Thyroid gland (tissue), 4 donors: Measurements from ENCODE around the gene CARD11. TPM values are rescaled to one million over a fixed set of nuclear protein-coding genes. Genes with fewer than 3 reads are reported as not detected.

Source experiments
- DNase-seq, 2 donors: peaks; one replicate each; pipeline ENCODE4 v3.0.0-alpha.2; 2019
- H3K27ac ChIP-seq, 3 donors: fragments of 200-600 bp; sonication (generic); 1 replicate in 2 of 3; 2 replicates in 1 of 3; pipeline ENCODE4 v1.5.1; 2016 to 2019; ENCODE audit warnings: mild to moderate bottlenecking in 1 of 3, moderate library complexity in 1 of 3
- H3K27me3 ChIP-seq: fragments of 200-600 bp; sonication (generic); one replicate; pipeline ENCODE4 v1.5.1; 2019
- H3K36me3 ChIP-seq, 2 donors: fragments of 200-600 bp; sonication (generic); one replicate each; pipeline ENCODE4 v1.5.1; 2016 to 2019
- H3K4me1 ChIP-seq, 2 donors: fragments of 200-600 bp; sonication (generic); one replicate each; pipeline ENCODE4 v1.5.1; 2017 to 2019
- H3K4me3 ChIP-seq, 3 donors: fragments of 200-600 bp; sonication (generic); replicated peaks in 1 of 3; 1 replicate in 2 of 3; 2 replicates in 1 of 3; pipeline ENCODE4 v1.5.1; 2016; ENCODE audit warnings: mild to moderate bottlenecking in 1 of 3
- H3K9me3 ChIP-seq: fragments of 200-600 bp; sonication (generic); one replicate; pipeline ENCODE4 v1.5.1; 2017
- POLR2A ChIP-seq, 2 donors: fragments of 450-650 bp; IDR thresholded peaks; one replicate each; pipeline ENCODE4 v1.6.1; 2017; ENCODE audit warnings: antibody characterized with exemption in 2 of 2, mild to moderate bottlenecking in 2 of 2, moderate library complexity in 1 of 2
- WGBS, 2 donors: methylation state at CpG; one replicate each; pipeline ENCODE4 v1.1.5; 2017; 5-methylcytosine and 5-hydroxymethylcytosine counted together
- intact Hi-C: fragments of 100-400 bp; cut with DNase I; formaldehyde crosslinking; loops from one replicate; pipeline ENCODE4 v1.15.1; 2023
- total RNA-seq, 4 donors: library from RNA; depleted of rRNA; stranded (reverse); fragments of >200 nt; gene quantifications; one replicate each; pipeline ENCODE4 v1.2.3, GENCODE V29; 2016
- TF ChIP-seq, protein P1 (sequence below), 6 experiments: fragments of 200-600 bp in 3 of 6; fragments of 450-650 bp in 3 of 6; sonication (generic) in 3 of 6; IDR thresholded peaks; one replicate each; pipeline ENCODE4 v1.5.1; 2016 to 2019; ENCODE audit warnings: antibody characterized with exemption in 6 of 6, mild to moderate bottlenecking in 2 of 6, inconsistent platforms in 1 of 6, moderate library complexity in 1 of 6

Gene CARD11
- total RNA-seq, 4 donors from 2014 or later = 0.45 to 7.7 (median 1.9) TPM

GRCh38 chr7:2923886-2924574 is 119.6 kb downstream of the CARD11 start:
- WGBS, 2 donors = 80 to 82% methylated on average over 11 to 15 of the region's 17 CpGs
- H3K4me1 ChIP-seq = no peaks in the 10 kb centered on the region
- H3K9me3 ChIP-seq = no peaks in the 10 kb centered on the region
- no peaks in the 10 kb centered on the region for H3K36me3 ChIP-seq
- H3K27ac ChIP-seq = no peak overlapping the region
- H3K27me3 ChIP-seq = no peaks in the 10 kb centered on the region
- TF ChIP-seq, protein P1, sequence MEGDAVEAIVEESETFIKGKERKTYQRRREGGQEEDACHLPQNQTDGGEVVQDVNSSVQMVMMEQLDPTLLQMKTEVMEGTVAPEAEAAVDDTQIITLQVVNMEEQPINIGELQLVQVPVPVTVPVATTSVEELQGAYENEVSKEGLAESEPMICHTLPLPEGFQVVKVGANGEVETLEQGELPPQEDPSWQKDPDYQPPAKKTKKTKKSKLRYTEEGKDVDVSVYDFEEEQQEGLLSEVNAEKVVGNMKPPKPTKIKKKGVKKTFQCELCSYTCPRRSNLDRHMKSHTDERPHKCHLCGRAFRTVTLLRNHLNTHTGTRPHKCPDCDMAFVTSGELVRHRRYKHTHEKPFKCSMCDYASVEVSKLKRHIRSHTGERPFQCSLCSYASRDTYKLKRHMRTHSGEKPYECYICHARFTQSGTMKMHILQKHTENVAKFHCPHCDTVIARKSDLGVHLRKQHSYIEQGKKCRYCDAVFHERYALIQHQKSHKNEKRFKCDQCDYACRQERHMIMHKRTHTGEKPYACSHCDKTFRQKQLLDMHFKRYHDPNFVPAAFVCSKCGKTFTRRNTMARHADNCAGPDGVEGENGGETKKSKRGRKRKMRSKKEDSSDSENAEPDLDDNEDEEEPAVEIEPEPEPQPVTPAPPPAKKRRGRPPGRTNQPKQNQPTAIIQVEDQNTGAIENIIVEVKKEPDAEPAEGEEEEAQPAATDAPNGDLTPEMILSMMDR (IDR thresholded peaks at IDR 0.05) = no peak
- TF ChIP-seq POLR2A (IDR thresholded peaks at IDR 0.05) = no peak
- H3K4me3 ChIP-seq = no peak overlapping the region
- no peak for DNase-seq
- intact Hi-C loops = no loop called here

GRCh38 chr7:2923291-2923781 is 120.3 kb downstream of the CARD11 start:
- no peak overlapping the region for H3K27ac ChIP-seq
- TF ChIP-seq POLR2A (IDR thresholded peaks at IDR 0.05) = no peak
- TF ChIP-seq, protein P1 (IDR thresholded peaks at IDR 0.05) = no peak
- intact Hi-C loops = no loop called here
- no peak overlapping the region for H3K4me3 ChIP-seq
- no peaks in the 10 kb centered on the region for H3K27me3 ChIP-seq
- no peaks in the 10 kb centered on the region for H3K9me3 ChIP-seq
- H3K4me1 ChIP-seq = no peaks in the 10 kb centered on the region
- no peak for DNase-seq
- WGBS, 2 donors = 88 to 89% methylated on average over 13 to 15 of the region's 17 CpGs
- H3K36me3 ChIP-seq = no peaks in the 10 kb centered on the region

- intact Hi-C loops = no loop called here
- Histone ChIP-seq H3K4me1 (no peaks in the 10 kb centered on the region), H3K27ac (no peak overlapping the region), H3K27me3 (no peaks in the 10 kb centered on the region), H3K4me3 (no peak overlapping the region), H3K36me3 (no peaks in the 10 kb centered on the region), H3K9me3 (no peaks in the 10 kb centered on the region)
- no peak for DNase-seq
- WGBS, 2 donors = 71 to 98% methylated on average over 8 to 12 of the region's 15 CpGs
- no peak for TF ChIP-seq POLR2A (IDR thresholded peaks at IDR 0.05)
- TF ChIP-seq, protein P1 (IDR thresholded peaks at IDR 0.05) = no peak
These were observed 120.8 kb downstream of the CARD11 start for GRCh38 chr7:2922866-2923265.

GRCh38 chr7:2922348-2922691 is 121.3 kb downstream of the CARD11 start:
- no peaks in the 10 kb centered on the region for H3K27me3 ChIP-seq
- no peak for DNase-seq
- H3K4me3 ChIP-seq = no peak overlapping the region
- H3K4me1 ChIP-seq = no peaks in the 10 kb centered on the region
- TF ChIP-seq, protein P1 (IDR thresholded peaks at IDR 0.05) = no peak
- TF ChIP-seq POLR2A (IDR thresholded peaks at IDR 0.05) = no peak
- intact Hi-C loops = no loop called here
- H3K27ac ChIP-seq = no peak overlapping the region
- H3K9me3 ChIP-seq = no peaks in the 10 kb centered on the region
- H3K36me3 ChIP-seq = no peaks in the 10 kb centered on the region
- WGBS, 2 donors = 77 to 92% methylated on average over 5 to 17 of the region's 19 CpGs

DNA sequence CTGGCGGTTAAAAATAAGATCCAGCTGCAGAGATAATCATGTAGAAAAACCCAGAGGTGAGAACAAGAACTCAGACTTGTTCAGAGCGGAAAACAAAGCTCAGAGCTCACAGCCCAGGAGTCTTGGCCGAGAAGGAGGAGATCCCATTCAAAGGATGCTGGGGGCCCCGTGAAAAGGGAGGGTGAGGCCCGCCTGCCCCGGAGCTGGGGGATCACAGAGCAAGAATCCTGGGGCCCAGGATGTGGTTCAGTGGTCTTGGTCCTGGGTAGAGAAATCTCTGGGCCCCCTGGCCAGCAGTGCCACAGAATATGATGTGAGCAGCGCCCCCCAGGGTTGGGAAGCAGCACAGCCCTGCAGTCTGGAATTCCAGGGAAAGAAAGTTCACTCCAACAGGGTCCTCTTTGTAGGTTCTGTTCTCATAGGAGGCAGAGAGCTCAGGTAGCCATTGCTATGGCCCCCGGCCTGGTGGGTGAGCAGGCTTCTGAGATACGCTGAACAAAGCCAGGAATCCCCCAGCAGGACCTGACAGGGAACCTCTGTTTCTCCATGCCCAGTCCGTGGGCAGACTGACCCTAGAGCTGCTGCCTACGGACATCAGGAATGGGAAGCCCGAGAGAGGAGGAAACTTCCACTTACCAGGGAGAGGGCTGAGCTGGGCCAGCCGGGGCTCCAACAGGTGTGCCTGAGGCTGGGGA is 121.9 kb downstream of the CARD11 start:
- TF ChIP-seq, protein P1 (IDR thresholded peaks at IDR 0.05) = no peak
- no peak for TF ChIP-seq POLR2A (IDR thresholded peaks at IDR 0.05)
- intact Hi-C loops = no loop called here
- Histone ChIP-seq H3K4me1 (no peaks in the 10 kb centered on the region), H3K36me3 (no peaks in the 10 kb centered on the region), H3K9me3 (no peaks in the 10 kb centered on the region), H3K27me3 (no peaks in the 10 kb centered on the region), H3K4me3 (no peak overlapping the region), H3K27ac (no peak overlapping the region)
- no peak for DNase-seq
- 63 to 64% methylated on average over 10 to 12 of the region's 13 CpGs for WGBS, 2 donors
